ENCODE measurements around the gene RNF2.

GRCh38 chr1:185059950-185060571 is 14.7 kb downstream of the RNF2 start:
- TF ChIP-seq POLR2AphosphoS5 (IDR thresholded peaks at IDR 0.05; ENCODE audit: insufficient read depth in 1 of 2, low read depth in 1 of 2) (no peak), CTCF (IDR thresholded peaks at IDR 0.05) (no peak)
